MCF 10A (cell line): ENCODE results near the gene BASP1. TPM values are rescaled to one million over a fixed set of nuclear protein-coding genes. Genes with fewer than 3 reads are reported as not detected.
A peak's percentile ranks its signal among the peaks of the same experiment; 100 is the strongest.

Experiments
- BruUV-seq: library from RNA; stranded (reverse); fragments of 400-500 nt; replicated peaks from 2 replicates; lab custom pipeline; 2021; lab: Mats Ljungman, UMichigan
- CTCF ChIA-PET: fragments of 300-600 bp; sonication (Branson Sonifier 250); formaldehyde crosslinking; extraction: SDS; loops from one replicate; lab custom pipeline; 2021; ENCODE audit warnings: antibody characterized with exemption, inconsistent platforms; lab: Yijun Ruan, JAX
- POLR2A ChIA-PET: fragments of 300-600, 350-650 bp; sonication (Branson Sonifier 250); formaldehyde crosslinking; extraction: SDS; loops from one replicate; lab custom pipeline; 2020; ENCODE audit warnings: antibody characterized with exemption, inconsistent platforms; lab: Yijun Ruan, JAX
- DNase-seq: peaks from one replicate; pipeline ENCODE4 v3.0.0-alpha.2; 2018; ENCODE audit not compliant: unreplicated experiment
- H3K27ac Mint-ChIP-seq: one replicate; pipeline ENCODE4 v1.8.0; 2022; ENCODE audit warnings: mild to moderate bottlenecking, low read depth, mixed read lengths; ENCODE audit not compliant: unreplicated experiment
- H3K27me3 Mint-ChIP-seq: one replicate; pipeline ENCODE4 v1.8.0; 2022; ENCODE audit warnings: mixed read lengths; ENCODE audit not compliant: insufficient read depth, unreplicated experiment
- H3K36me3 Mint-ChIP-seq: one replicate; pipeline ENCODE4 v1.8.0; 2022; ENCODE audit warnings: mild to moderate bottlenecking, moderate library complexity, mixed read lengths; ENCODE audit not compliant: insufficient read depth, unreplicated experiment
- H3K4me1 Mint-ChIP-seq: one replicate; pipeline ENCODE4 v1.8.0; 2022; ENCODE audit warnings: mixed read lengths; ENCODE audit not compliant: insufficient read depth, unreplicated experiment
- H3K4me3 Mint-ChIP-seq: one replicate; pipeline ENCODE4 v1.8.0; 2022; ENCODE audit warnings: mild to moderate bottlenecking, moderate library complexity, mixed read lengths; ENCODE audit not compliant: unreplicated experiment
- H3K9me3 Mint-ChIP-seq: one replicate; pipeline ENCODE4 v1.8.0; 2022; ENCODE audit warnings: mixed read lengths; ENCODE audit not compliant: unreplicated experiment
- CTCF ChIP-seq: fragments of 200-600 bp; IDR thresholded peaks from one replicate; pipeline ENCODE4 v1.8.0; 2022; ENCODE audit warnings: antibody characterized with exemption, mild to moderate bottlenecking; ENCODE audit not compliant: unreplicated experiment
- intact Hi-C: fragments of 100-400 bp; cut with micrococcal nuclease; formaldehyde crosslinking; loops from 2 replicates; pipeline ENCODE4 v1.14.1; 2022
- total RNA-seq: library from RNA; stranded (reverse); gene quantifications from 2 replicates; pipeline ENCODE4 v1.2.3, GENCODE V29; 2022

Gene BASP1
- total RNA-seq, 1 experiment from 2014 or later: 84.5 TPM

- Mint-ChIP-seq H3K36me3 (no peaks in the 10 kb centered on the region), H3K27ac (no peak overlapping the region), H3K4me3 (no peak overlapping the region), H3K9me3 (peaks cover 17% of the 10 kb centered on the region), H3K27me3 (no peaks in the 10 kb centered on the region), H3K4me1 (no peaks in the 10 kb centered on the region)
- no TSS peak for BruUV-seq
- ChIA-PET CTCF (interaction anchor here (1.0 to 1.9 kb wide), 6 partner anchors 64 to 1110 kb away, joined by 3 to 6 read pairs (median 3); no protein-coding TSS in a partner anchor), POLR2A (no interaction called here)
- no peak for TF ChIP-seq CTCF
- DNase-seq: no peak
- intact Hi-C loops: no loop called here
Observed at GRCh38 chr5:17196024-17196423, 21.4 kb upstream of the BASP1 start.

GRCh38 chr5:17196697-17197096 lies 20.7 kb upstream of the BASP1 start:
- intact Hi-C loops: no loop called here
- Mint-ChIP-seq H3K4me1 (no peaks in the 10 kb centered on the region), H3K9me3 (peaks cover 17% of the 10 kb centered on the region), H3K4me3 (no peak overlapping the region), H3K27ac (no peak overlapping the region), H3K36me3 (no peaks in the 10 kb centered on the region), H3K27me3 (no peaks in the 10 kb centered on the region)
- BruUV-seq: no TSS peak
- no peak for TF ChIP-seq CTCF
- ChIA-PET POLR2A (no interaction called here), CTCF (interaction anchor here (0.6 to 1.9 kb wide), 6 partner anchors 64 to 1109 kb away, joined by 3 to 6 read pairs (median 3); no protein-coding TSS in a partner anchor)
- no peak for DNase-seq

GRCh38 chr5:17203329-17204132 lies 13.9 kb upstream of the BASP1 start:
- CTCF ChIA-PET: interaction anchor here (0.5 to 6.5 kb wide), 33 partner anchors 9 to 1257 kb away, joined by 3 to 62 read pairs (median 3); no protein-coding TSS in a partner anchor
- H3K36me3 Mint-ChIP-seq: no peaks in the 10 kb centered on the region
- BruUV-seq: no TSS peak
- no peak overlapping the region for H3K4me3 Mint-ChIP-seq
- peaks cover 2% of the 10 kb centered on the region for H3K9me3 Mint-ChIP-seq
- peaks cover 12% of the 10 kb centered on the region for H3K27me3 Mint-ChIP-seq
- TF ChIP-seq CTCF: peak; percentile 48
- no peaks in the 10 kb centered on the region for H3K4me1 Mint-ChIP-seq
- H3K27ac Mint-ChIP-seq: no peak overlapping the region
- intact Hi-C loops: loop anchor here (1.0 to 10.0 kb wide), 4 partner anchors 513 to 1041 kb away; no protein-coding TSS in a partner anchor
- DNase-seq: peak; percentile 77
- POLR2A ChIA-PET: interaction anchor here (0.5 to 0.9 kb wide), 3 partner anchors 12 to 1650 kb away, joined by 3 to 4 read pairs (median 3); no protein-coding TSS in a partner anchor

- ChIA-PET CTCF (interaction anchor here (0.5 to 6.5 kb wide), 22 partner anchors 10 to 1102 kb away, joined by 3 to 62 read pairs (median 3); no protein-coding TSS in a partner anchor), POLR2A (interaction anchor here (0.5 to 0.9 kb wide), 3 partner anchors 11 to 1651 kb away, joined by 3 to 4 read pairs (median 3); no protein-coding TSS in a partner anchor)
- no peaks in the 10 kb centered on the region for H3K4me1 Mint-ChIP-seq
- H3K4me3 Mint-ChIP-seq: no peak overlapping the region
- no peak for DNase-seq
- no TSS peak for BruUV-seq
- H3K27ac Mint-ChIP-seq: no peak overlapping the region
- intact Hi-C loops: loop anchor here (5.0 to 10.0 kb wide), 2 partner anchors 859 to 1042 kb away; no protein-coding TSS in a partner anchor
- H3K9me3 Mint-ChIP-seq: no peaks in the 10 kb centered on the region
- no peak for TF ChIP-seq CTCF
- H3K36me3 Mint-ChIP-seq: no peaks in the 10 kb centered on the region
- peaks cover 12% of the 10 kb centered on the region for H3K27me3 Mint-ChIP-seq
Observed at GRCh38 chr5:17204133-17204489, 13.3 kb upstream of the BASP1 start.
